Neural cell (in vitro differentiated cells): ENCODE results near the gene SDK2. TPM values are rescaled to one million over a fixed set of nuclear protein-coding genes. Genes with fewer than 3 reads are reported as not detected.

Experiments
- H2AFZ ChIP-seq: fragments of 200-600, 300-800 bp; sonication (generic), shearing (Covaris generic); 2 replicates; pipeline ENCODE4 v1.6.0; 2014; ENCODE audit warnings: low read depth, mild to moderate bottlenecking, antibody characterized with exemption, low read length, moderate library complexity
- H3F3A ChIP-seq: fragments of 200-600 bp; shearing (Covaris generic); 2 replicates; pipeline ENCODE4 v1.6.1; 2016; ENCODE audit warnings: mild to moderate bottlenecking, moderate library complexity, mixed read lengths, antibody characterized with exemption, low read length; ENCODE audit not compliant: insufficient read depth, poor library complexity, severe bottlenecking
- H3K27ac ChIP-seq: fragments of 200-600, 300-800 bp; sonication (generic), shearing (Covaris generic); 2 replicates; pipeline ENCODE4 v1.5.1; 2014; ENCODE audit warnings: mild to moderate bottlenecking, low read length, moderate library complexity
- H3K27me3 ChIP-seq: fragments of 300-800, 200-600 bp; sonication (generic), shearing (Covaris generic); 2 replicates; pipeline ENCODE4 v1.6.0; 2014; ENCODE audit warnings: mild to moderate bottlenecking, low read depth, low read length, moderate library complexity; ENCODE audit not compliant: insufficient read depth
- H3K36me3 ChIP-seq: fragments of 300-800, 200-600 bp; sonication (generic), shearing (Covaris generic); 2 replicates; pipeline ENCODE4 v1.5.1; 2014; ENCODE audit warnings: mild to moderate bottlenecking, antibody characterized with exemption, low read length, moderate library complexity; ENCODE audit not compliant: insufficient read depth
- H3K4me2 ChIP-seq: fragments of 300-800, 200-600 bp; sonication (generic), shearing (Covaris generic); 2 replicates; pipeline ENCODE4 v1.6.0; 2014; ENCODE audit warnings: mild to moderate bottlenecking, low read length
- H3K4me3 ChIP-seq: fragments of 300-800, 200-600 bp; sonication (generic), shearing (Covaris generic); 2 replicates; pipeline ENCODE4 v1.5.1; 2014; ENCODE audit warnings: mild to moderate bottlenecking, low read length, moderate library complexity
- H3K79me2 ChIP-seq: fragments of 200-600 bp; shearing (Covaris generic); replicated peaks from 2 replicates; pipeline ENCODE4 v1.6.0; 2014; ENCODE audit warnings: mild to moderate bottlenecking, low read length, moderate library complexity; ENCODE audit not compliant: insufficient read depth
- H3K9ac ChIP-seq: fragments of 300-800, 200-600 bp; sonication (generic), shearing (Covaris generic); 2 replicates; pipeline ENCODE4 v1.6.1; 2016; ENCODE audit warnings: mild to moderate bottlenecking, low read length, mixed read lengths
- H3K9me2 ChIP-seq: fragments of 200-600 bp; shearing (Covaris generic); 2 replicates; pipeline ENCODE4 v1.6.1; 2016; ENCODE audit warnings: mild to moderate bottlenecking, low read length, mixed read lengths; ENCODE audit not compliant: insufficient read depth
- H3K9me3 ChIP-seq: fragments of 200-600, 300-800 bp; sonication (generic), shearing (Covaris generic); 2 replicates; pipeline ENCODE4 v1.6.1; 2016; ENCODE audit warnings: mild to moderate bottlenecking, mixed run types, low read length, moderate library complexity, mixed read lengths
- H4K20me1 ChIP-seq: fragments of 200-600 bp; shearing (Covaris generic); 2 replicates; pipeline ENCODE4 v1.6.1; 2016; ENCODE audit warnings: mild to moderate bottlenecking, mixed run types; ENCODE audit not compliant: insufficient read depth
- CTCF ChIP-seq: fragments of 450-650 bp; IDR thresholded peaks from 2 replicates; pipeline ENCODE4 v1.5.1; 2014; ENCODE audit warnings: antibody characterized with exemption, mild to moderate bottlenecking, moderate library complexity; ENCODE audit not compliant: poor library complexity, severe bottlenecking
- EP300 ChIP-seq: fragments of 450-650 bp; conservative IDR thresholded peaks from 2 replicates; pipeline ENCODE4 v1.6.1; 2014; ENCODE audit warnings: antibody characterized with exemption, mild to moderate bottlenecking, moderate library complexity; ENCODE audit not compliant: poor library complexity, severe bottlenecking
- EZH2 ChIP-seq: fragments of 200-600, 300-800 bp; shearing (Covaris generic), sonication (generic); IDR thresholded peaks from 2 replicates; pipeline ENCODE4 v1.6.1; 2014; ENCODE audit warnings: antibody characterized with exemption, low read length, borderline replicate concordance, mild to moderate bottlenecking; ENCODE audit not compliant: insufficient read depth, poor library complexity, severe bottlenecking
- MXI1 ChIP-seq: fragments of 450-650 bp; conservative IDR thresholded peaks from 2 replicates; pipeline ENCODE4 v1.6.1; 2014; ENCODE audit warnings: antibody characterized with exemption, mild to moderate bottlenecking; ENCODE audit not compliant: poor library complexity, severe bottlenecking
- POLR2AphosphoS5 ChIP-seq: IDR thresholded peaks from 2 replicates; pipeline ENCODE4 v1.6.1; 2012
- RAD21 ChIP-seq: fragments of 450-650 bp; conservative IDR thresholded peaks from 2 replicates; pipeline ENCODE4 v1.6.1; 2014; ENCODE audit warnings: antibody characterized with exemption, mild to moderate bottlenecking, moderate library complexity
- REST ChIP-seq: IDR thresholded peaks from 2 replicates; pipeline ENCODE4 v1.6.1; 2012; ENCODE audit warnings: borderline replicate concordance
- SMC3 ChIP-seq: fragments of 450-650 bp; conservative IDR thresholded peaks from 2 replicates; pipeline ENCODE4 v1.6.1; 2014; ENCODE audit warnings: antibody characterized with exemption, mild to moderate bottlenecking, moderate library complexity; ENCODE audit not compliant: poor library complexity
- TAF1 ChIP-seq: IDR thresholded peaks from 2 replicates; pipeline ENCODE4 v1.6.1; 2012; ENCODE audit warnings: low read depth
- polyA plus RNA-seq: library from polyadenylated mRNA; depleted of rRNA; stranded (reverse); fragments of >200 nt; gene quantifications from 2 replicates; pipeline ENCODE4 v1.2.3, GENCODE V29; 2014

Gene SDK2
- polyA plus RNA-seq, 1 donor from 2014 or later = 0.73 TPM

GRCh38 chr17:73343168-73343634 lies 301.0 kb downstream of the SDK2 start:
- Histone ChIP-seq H3K9me3 (no peaks in the 10 kb centered on the region), H3K36me3 (no peaks in the 10 kb centered on the region), H3K4me3 (peak overlapping the region; percentile 45), H2AFZ (peak overlapping the region; percentile 23), H3F3A (no peaks in the 10 kb centered on the region), H3K27me3 (no peaks in the 10 kb centered on the region), H4K20me1 (no peaks in the 10 kb centered on the region), H3K9me2 (no peaks in the 10 kb centered on the region), H3K4me2 (peak overlapping the region; percentile 44), H3K79me2 (no peaks in the 10 kb centered on the region), H3K9ac (peak overlapping the region; percentile 54), H3K27ac (peak overlapping the region; percentile 56)
- TF ChIP-seq RAD21 (no peak), EZH2 (no peak), SMC3 (no peak), REST (peak; percentile 34), CTCF (no peak), EP300 (no peak), POLR2AphosphoS5 (peak; percentile 23), MXI1 (no peak), TAF1 (peak; percentile 58)

GRCh38 chr17:73342541-73343167 lies 301.6 kb downstream of the SDK2 start:
- Histone ChIP-seq H3K4me2 (no peak overlapping the region), H3K4me3 (peak overlapping the region; percentile 45), H3K36me3 (no peaks in the 10 kb centered on the region), H2AFZ (no peak overlapping the region), H3K9me3 (no peaks in the 10 kb centered on the region), H3K27me3 (no peaks in the 10 kb centered on the region), H3K79me2 (no peaks in the 10 kb centered on the region), H4K20me1 (no peaks in the 10 kb centered on the region), H3F3A (no peaks in the 10 kb centered on the region), H3K9ac (peak overlapping the region; percentile 54), H3K27ac (peak overlapping the region; percentile 56), H3K9me2 (no peaks in the 10 kb centered on the region)
- TF ChIP-seq RAD21 (no peak), CTCF (no peak), TAF1 (no peak), EZH2 (no peak), SMC3 (no peak), POLR2AphosphoS5 (no peak), REST (no peak), EP300 (no peak), MXI1 (no peak)
